ENCODE measurements around the gene SLC35D3. TPM values are rescaled to one million over a fixed set of nuclear protein-coding genes. Genes with fewer than 3 reads are reported as not detected.
"Not testable (repeated sequence)": the region's sequence is repeated elsewhere in the genome, so short reads cannot be mapped to it uniquely, and the experiment has no call there.

SLC35D3 gene
- total RNA-seq, 3 donors from 2014 or later = not detected

DNA sequence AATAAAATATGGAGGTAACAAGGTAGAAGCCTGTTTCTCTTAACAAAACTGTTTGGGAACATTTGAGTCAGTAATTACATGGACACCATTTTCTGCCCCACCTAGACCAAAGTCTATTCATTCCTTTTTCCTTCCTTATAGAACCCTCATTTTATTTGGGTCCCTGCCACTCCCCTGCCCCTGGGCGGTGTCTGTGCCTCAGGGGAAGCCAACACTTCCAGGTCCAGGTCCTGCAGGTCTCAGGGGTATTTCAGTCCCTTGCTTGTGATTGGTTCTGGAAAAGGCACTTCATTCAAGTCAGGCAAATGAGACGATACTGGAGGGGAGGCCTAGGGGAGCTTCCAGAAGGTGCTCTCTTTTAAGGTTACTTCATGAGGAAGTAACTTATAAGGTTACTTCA lies 42.3 kb downstream of the SLC35D3 start:
- H3K27me3 Mint-ChIP-seq (ENCODE audit: low read depth) = peaks cover 26% of the 10 kb centered on the region
- no peaks in the 10 kb centered on the region for H3K9me3 Mint-ChIP-seq
- H3K4me3 Mint-ChIP-seq = no peak overlapping the region
- DNase-seq = no peak
- ATAC-seq = no peak
- peaks cover 2% of the 10 kb centered on the region for H3K4me1 Mint-ChIP-seq (ENCODE audit: low read depth)
- H3K36me3 Mint-ChIP-seq (ENCODE audit: insufficient read depth) = no peaks in the 10 kb centered on the region

DNA sequence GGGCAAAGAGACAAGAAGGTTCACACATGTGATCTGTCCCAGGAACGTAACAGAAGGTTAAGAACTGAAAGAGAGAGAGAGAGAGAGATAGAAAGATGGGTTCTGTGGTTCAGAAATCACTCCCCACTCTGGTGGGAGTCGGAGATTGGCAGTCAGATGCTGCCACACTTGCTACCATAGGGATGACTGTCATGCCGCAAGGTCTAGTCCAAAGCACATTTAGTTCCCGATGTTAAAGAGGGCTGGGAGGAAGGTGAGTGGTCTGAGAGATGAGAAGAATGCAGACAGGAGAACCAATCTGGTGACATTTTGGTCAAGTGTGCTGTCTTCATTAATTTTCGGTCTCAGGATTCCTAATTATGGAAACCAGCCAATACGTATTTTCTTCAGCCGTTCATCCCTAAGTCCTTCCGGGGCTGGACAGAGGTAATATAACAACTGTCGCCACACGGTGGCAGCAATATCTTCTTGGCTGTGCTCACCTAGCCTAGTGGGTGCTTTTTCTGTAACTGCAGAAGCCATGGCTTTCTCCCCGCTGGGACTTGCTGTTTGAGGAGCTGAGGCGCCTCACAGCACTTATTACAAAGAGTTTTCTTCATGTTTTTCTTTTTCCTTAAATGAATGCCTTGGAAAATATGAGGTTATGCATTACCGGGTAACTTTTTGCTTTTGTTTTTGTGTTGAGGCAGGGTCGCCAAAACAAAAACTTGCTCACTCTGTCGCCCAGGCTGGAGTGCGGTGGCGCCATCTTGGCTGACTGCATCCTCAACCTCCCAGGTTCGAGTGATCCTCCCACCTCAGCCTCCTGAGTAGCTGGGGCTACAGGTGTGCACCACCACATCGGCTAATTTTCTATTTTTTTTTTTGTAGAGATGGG lies 46.0 kb downstream of the SLC35D3 start:
- ATAC-seq = peak; percentile 82 to 86
- no peaks in the 10 kb centered on the region for H3K36me3 Mint-ChIP-seq (ENCODE audit: insufficient read depth)
- H3K9me3 Mint-ChIP-seq = no peaks in the 10 kb centered on the region
- H3K4me3 Mint-ChIP-seq = no peak overlapping the region
- H3K4me1 Mint-ChIP-seq (ENCODE audit: low read depth) = peaks cover 2% of the 10 kb centered on the region
- peaks cover 27% of the 10 kb centered on the region for H3K27me3 Mint-ChIP-seq (ENCODE audit: low read depth)
- peak; percentile 40 for DNase-seq

DNA sequence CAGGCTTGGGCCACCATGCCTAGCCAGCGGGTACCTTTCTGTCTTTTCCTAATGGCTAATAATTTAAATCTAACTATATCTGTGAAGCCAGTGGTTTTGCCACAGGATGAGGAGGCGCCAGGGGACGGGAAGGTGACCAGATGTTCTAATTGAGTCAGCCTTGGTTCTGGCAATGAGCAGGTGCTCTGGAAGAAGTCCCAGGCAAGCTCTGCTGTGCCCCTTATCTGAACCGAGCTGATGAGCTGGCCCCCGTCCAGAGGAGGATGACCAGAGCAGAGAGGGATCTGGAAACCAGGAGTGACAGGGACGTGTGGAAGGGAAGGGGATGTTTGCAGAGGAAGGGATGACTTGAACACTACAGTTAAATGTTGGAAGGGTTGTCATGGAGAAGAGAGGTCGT lies 46.7 kb downstream of the SLC35D3 start:
- DNase-seq (no peak), ATAC-seq (no peak)
- peaks cover 2% of the 10 kb centered on the region for H3K4me1 Mint-ChIP-seq (ENCODE audit: low read depth)
- H3K4me3 Mint-ChIP-seq = no peak overlapping the region
- no peaks in the 10 kb centered on the region for H3K9me3 Mint-ChIP-seq
- H3K36me3 Mint-ChIP-seq (ENCODE audit: insufficient read depth) = no peaks in the 10 kb centered on the region
- H3K27me3 Mint-ChIP-seq (ENCODE audit: low read depth) = peaks cover 27% of the 10 kb centered on the region

DNA sequence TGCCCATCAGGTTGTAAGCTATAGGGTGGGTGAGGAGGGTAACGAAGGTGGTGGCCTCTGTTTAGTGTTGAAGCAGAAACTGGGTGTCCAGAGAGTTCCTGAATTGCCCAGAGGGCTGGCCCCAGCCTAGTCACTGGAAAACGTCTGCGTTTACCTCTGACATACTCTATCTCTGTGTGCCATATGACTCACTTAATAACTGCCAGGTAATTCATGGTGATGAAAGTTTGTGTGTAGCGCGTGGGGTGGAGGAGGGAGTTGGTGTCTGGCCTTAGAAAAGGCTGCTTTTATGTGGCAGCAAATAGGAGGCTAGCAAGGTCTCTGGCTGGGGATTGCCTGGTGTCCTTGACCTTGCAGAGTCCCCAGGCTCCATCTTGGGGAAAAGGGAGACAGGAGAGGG lies 47.3 kb downstream of the SLC35D3 start:
- ATAC-seq (no peak), DNase-seq (no peak)
- peaks cover 2% of the 10 kb centered on the region for H3K4me1 Mint-ChIP-seq (ENCODE audit: low read depth)
- no peaks in the 10 kb centered on the region for H3K9me3 Mint-ChIP-seq
- H3K36me3 Mint-ChIP-seq (ENCODE audit: insufficient read depth) = no peaks in the 10 kb centered on the region
- H3K27me3 Mint-ChIP-seq (ENCODE audit: low read depth) = peaks cover 27% of the 10 kb centered on the region
- no peak overlapping the region for H3K4me3 Mint-ChIP-seq

DNA sequence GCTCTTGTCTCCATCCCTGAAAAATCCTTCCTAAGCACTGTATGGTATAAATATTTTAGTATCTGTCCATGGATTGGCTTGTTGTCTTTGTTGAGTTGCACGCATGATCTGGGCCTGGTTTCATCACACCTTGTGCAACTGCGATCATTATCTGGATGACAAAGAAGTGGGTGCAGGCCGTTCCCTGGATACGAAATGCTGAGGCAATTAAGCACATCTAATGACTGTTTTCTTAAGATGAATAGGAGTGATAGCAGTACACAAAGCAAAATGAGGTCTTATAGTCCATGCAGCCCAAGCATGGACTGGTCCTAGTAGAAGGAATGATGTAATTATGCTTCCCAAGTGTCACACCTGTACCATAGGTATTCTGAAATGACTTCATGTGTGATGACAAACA lies 47.8 kb downstream of the SLC35D3 start:
- no peak for ATAC-seq
- DNase-seq = no peak
- Mint-ChIP-seq H3K27me3 (ENCODE audit: low read depth) (peaks cover 27% of the 10 kb centered on the region), H3K4me3 (no peak overlapping the region), H3K9me3 (no peaks in the 10 kb centered on the region), H3K4me1 (ENCODE audit: low read depth) (peaks cover 2% of the 10 kb centered on the region), H3K36me3 (ENCODE audit: insufficient read depth) (no peaks in the 10 kb centered on the region)

DNA sequence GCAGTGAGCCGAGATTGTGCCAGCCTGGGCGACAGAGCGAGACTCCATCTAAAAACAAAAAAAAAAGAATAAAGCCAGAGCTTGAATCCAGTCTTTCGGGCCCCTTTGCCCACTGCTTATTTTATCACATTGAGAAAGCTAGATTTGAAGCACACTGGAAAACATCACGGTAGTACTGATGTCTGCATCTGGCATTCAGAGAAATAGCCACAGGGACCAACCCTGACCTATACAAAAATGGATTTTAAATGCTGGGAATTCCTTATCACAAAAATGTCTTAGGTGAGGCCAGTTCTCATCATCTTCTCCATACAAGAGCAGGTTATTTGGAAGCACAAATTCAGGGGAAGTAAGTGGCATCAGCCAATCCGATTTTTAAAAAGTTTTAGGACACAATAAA lies 49.5 kb downstream of the SLC35D3 start:
- Mint-ChIP-seq H3K36me3 (ENCODE audit: insufficient read depth) (no peaks in the 10 kb centered on the region), H3K9me3 (no peaks in the 10 kb centered on the region), H3K4me3 (no peak overlapping the region), H3K27me3 (ENCODE audit: low read depth) (peaks cover 21% of the 10 kb centered on the region), H3K4me1 (ENCODE audit: low read depth) (peaks cover 2% of the 10 kb centered on the region)
- ATAC-seq (no peak), DNase-seq (no peak)

DNA sequence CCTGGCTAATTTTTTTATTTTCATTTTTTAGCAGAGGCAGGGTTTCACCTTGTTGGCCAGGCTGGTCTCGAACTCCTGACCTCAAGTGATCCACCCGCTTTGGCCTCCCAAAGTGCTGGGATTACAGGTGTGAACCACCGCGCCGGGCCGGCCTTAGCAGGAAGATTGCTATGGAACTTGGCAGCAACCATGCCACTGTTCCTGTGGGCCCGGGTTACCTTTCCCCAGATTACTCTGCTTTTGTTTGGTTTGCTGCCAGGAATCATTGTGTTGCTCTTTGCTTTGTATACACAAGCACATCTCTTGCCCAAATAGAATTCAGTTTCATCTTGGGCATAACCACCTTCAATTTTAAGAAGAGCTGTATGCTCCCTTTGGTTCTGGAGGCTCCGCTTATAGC lies 51.7 kb downstream of the SLC35D3 start:
- not testable (repeated sequence) for H3K9me3 Mint-ChIP-seq; H3K36me3 Mint-ChIP-seq (ENCODE audit: insufficient read depth); H3K4me3 Mint-ChIP-seq; ATAC-seq; H3K4me1 Mint-ChIP-seq (ENCODE audit: low read depth); DNase-seq
- peaks cover 11% of the 10 kb centered on the region for H3K27me3 Mint-ChIP-seq (ENCODE audit: low read depth)

Other genes with a start within 250 kb of the SLC35D3 start
- 10 to 100 TPM in 1 of 3 donors, 1 to 10 TPM in 2; 5.7 to 10.5 (median 7.9) TPM for gene MAP3K5, start 129.8 kb upstream of the SLC35D3 start, total RNA-seq
- gene PEX7, start 99.7 kb upstream of the SLC35D3 start, total RNA-seq = 1 to 10 TPM; 4.0 to 5.1 (median 4.5) TPM
- gene IL20RA, start 122.7 kb downstream of the SLC35D3 start, total RNA-seq = under 1 TPM in 1 of 3 donors, not detected in 2; 0.05 TPM